NCI-H446 treated with DMSO at 0.1 percent for 48 hours (cell line): ENCODE data around the gene ZNF282.
"Not testable (repeated sequence)": the region's sequence is repeated elsewhere in the genome, so short reads cannot be mapped to it uniquely, and the experiment has no call there.

Experiments
- DNase-seq: peaks from one replicate; lab custom pipeline; 2025; lab: John Stamatoyannopoulos, UW

ZNF282 gene

GRCh38 chr7:149256568-149256967, 61.2 kb downstream of the ZNF282 start:
- DNase-seq = no peak

GRCh38 chr7:149257146-149257545, 61.8 kb downstream of the ZNF282 start:
- DNase-seq = no peak

GRCh38 chr7:149261316-149261828, 66.0 kb downstream of the ZNF282 start:
- no peak for DNase-seq

GRCh38 chr7:149261829-149262617, 66.7 kb downstream of the ZNF282 start, which contains the start of gene ZNF783:
Gene ZNF783 (plus strand): TSS chr7:149262196. CDS start chr7:149262334, 138 bp downstream.
- DNase-seq = peak; percentile 61

GRCh38 chr7:149266451-149266850, 71.1 kb downstream of the ZNF282 start:
- no peak for DNase-seq

- DNase-seq = no peak
These were observed 72.4 kb downstream of the ZNF282 start for GRCh38 chr7:149267733-149268132.

- DNase-seq = not testable (repeated sequence)
These were observed 79.1 kb downstream of the ZNF282 start for GRCh38 chr7:149274424-149274823.
